ENCODE results near the gene FOXO1.

Gene FOXO1

DNA sequence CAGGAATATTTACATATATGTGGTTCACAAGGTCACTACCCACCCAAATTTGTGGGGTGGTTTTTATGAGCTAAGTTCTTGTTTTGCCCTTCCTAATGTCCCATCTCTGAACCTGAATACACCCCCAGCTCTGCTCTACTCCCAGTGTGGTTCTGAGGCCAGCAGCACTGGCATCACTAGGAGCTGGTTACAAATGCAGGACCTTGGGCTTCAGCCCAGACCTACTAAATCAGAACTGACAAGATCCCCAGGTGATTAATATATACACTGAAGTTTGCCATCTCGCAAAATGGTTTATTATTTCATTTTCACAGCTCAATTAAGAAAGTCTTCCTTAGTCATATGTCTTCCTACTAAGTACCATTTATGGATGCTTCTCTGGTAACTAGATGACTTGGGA is 67.9 kb downstream of the FOXO1 start:
- TF ChIP-seq POLR2A (IDR thresholded peaks at IDR 0.05; ENCODE audit: low read length) = no peak
- TF ChIP-seq GATA1 (IDR thresholded peaks at IDR 0.05; ENCODE audit: low read depth, low read length) = no peak
- no peak for DNase-seq

DNA sequence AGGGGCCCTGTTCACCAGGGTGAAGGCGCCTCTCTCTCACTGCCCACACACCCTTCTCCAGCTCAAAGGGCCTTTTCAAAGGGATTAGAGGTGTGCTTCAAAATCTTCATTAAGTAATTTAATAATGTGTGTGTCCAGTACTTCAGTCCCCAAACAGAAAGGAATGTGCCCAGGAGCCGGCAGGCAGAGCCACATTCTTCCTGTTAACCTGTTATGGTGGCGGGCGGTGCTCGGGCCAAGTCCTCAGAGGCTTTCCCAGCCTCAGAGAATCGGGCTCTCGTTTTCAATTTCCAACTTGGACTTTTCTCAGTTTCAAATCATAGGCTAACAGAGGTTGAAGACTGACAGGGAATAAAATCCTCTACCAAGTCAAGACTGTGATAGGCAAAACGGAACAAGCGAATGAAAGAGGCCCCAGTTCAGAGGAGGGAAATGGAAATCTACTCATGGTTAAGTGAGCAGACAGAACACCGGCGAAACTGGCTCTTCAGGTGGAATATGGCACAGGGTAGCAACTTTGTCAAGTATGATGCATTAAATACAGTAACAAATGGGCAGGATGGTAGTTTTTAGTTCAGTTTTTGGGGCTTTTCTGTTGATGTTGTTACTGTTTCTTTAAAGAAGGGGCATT is 68.6 kb downstream of the FOXO1 start:
- DNase-seq = no peak
- TF ChIP-seq POLR2A (IDR thresholded peaks at IDR 0.05; ENCODE audit: low read length) = no peak
- TF ChIP-seq GATA1 (IDR thresholded peaks at IDR 0.05; ENCODE audit: low read depth, low read length) = no peak

DNA sequence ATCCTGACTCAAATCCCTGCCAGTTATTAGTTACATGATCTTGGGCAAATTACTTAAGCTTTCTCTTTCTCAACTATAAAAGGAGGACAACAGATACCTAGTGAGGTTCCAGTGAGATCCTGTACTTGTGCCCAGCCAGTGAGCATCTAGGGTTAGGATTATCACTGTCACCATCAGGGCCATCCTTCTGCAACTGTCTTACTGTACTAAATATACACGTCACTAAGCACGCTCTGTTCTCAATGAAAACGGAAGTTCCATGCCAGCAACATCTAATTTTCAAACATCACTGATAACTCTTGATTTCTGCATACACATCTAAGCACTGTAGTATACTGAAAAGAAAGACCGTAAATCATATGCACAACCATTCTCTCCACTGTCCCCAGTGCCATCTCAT is 70.0 kb downstream of the FOXO1 start:
- TF ChIP-seq GATA1 (IDR thresholded peaks at IDR 0.05; ENCODE audit: low read depth, low read length) = no peak
- no peak for TF ChIP-seq POLR2A (IDR thresholded peaks at IDR 0.05; ENCODE audit: low read length)
- no peak for DNase-seq

DNA sequence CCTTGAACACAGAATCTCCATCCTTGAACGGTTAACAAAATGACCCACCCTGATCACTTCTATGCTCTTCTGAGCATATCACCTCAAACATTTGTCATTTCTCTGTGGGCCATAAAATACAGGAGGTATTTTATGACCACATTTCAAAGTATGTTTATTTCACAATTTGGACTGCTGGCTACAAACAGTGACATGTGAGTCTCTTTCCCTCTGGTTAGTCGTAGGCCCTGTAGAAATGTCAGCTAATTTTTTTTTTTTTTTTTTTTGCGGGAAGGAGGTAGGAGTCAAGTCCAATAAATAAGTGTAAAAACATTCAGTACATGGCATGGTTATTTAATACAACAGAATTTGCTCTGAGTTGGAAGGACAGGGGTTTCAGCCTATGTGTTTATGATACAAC is 70.7 kb downstream of the FOXO1 start:
- no peak for DNase-seq
- TF ChIP-seq POLR2A (IDR thresholded peaks at IDR 0.05; ENCODE audit: low read length) (no peak), GATA1 (IDR thresholded peaks at IDR 0.05; ENCODE audit: low read depth, low read length) (no peak)

DNA sequence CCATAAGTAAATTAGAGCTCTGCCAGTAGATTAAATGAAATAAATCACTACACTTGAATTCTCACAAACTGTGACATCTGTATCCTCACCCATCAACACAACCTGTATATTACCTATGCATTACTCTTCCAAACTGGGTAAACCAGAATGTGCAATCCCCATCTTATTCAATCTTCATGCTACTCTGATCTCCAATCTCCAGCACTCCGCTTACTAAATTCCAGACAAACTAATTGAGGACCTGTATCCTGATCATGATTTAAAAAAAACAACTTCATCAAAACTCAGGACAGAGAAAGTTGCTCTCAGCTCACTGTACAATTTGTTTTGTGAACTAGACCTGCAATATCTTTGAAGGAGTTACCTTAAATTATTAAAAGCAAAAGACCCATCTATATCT is 74.4 kb downstream of the FOXO1 start:
- no peak for TF ChIP-seq GATA1 (IDR thresholded peaks at IDR 0.05; ENCODE audit: low read depth, low read length)
- no peak for TF ChIP-seq POLR2A (IDR thresholded peaks at IDR 0.05; ENCODE audit: low read length)
- DNase-seq = no peak

DNA sequence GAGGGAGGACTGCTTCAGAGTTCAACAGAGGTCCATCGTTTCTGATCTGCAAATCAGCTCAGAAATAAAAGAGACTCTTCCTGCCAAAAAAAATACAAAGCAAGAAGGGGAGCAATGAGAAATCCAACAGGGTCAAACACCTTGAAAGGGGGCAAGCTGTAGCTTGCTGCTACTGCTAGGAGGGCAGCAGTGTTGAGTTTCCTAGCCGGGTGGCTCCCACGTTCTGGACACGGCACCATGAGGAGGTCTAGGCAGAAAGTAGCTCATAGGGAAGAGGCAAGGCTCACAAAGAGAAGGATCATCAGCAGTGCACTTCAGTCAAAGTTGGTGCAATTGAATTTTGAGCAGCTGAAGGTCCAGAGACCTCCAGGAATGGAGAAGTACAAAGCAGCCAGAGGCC is 75.3 kb downstream of the FOXO1 start:
- TF ChIP-seq POLR2A (IDR thresholded peaks at IDR 0.05; ENCODE audit: low read length) (no peak), GATA1 (IDR thresholded peaks at IDR 0.05; ENCODE audit: low read depth, low read length) (no peak)

DNA sequence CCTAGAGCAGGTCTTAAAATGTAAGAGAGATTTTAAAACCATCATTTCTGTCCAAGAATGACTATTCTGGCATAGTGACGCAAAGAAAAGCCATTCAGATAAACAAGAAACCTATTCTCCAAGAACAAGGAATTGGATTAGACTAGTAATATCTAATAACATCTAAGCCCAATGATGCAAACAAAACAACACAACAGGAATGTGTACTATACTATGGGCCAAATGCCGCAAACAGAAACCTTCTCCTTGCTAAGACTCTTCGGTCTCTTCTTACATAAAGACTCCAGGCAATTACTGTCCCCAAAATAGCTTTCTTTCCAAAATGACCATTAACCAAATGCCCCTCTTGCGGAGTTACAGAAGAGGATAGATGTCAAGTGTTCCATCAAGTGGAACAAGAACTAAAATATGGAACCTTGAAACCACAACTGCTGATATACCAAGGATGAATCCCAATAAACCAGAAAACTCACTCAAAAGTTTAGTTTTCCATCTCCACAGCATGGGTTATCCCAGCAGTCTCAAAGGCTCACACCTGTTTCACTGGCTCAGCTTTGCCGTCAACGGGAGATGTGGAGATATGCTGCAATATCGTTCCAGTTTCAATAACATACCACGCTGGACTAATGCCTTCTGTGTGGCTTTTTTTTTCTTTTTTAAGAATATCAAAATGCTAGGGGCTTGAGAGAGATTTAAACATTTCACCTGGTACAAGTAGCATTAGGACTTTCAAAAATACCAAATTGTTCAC is 76.2 kb downstream of the FOXO1 start:
- DNase-seq = no peak
- TF ChIP-seq GATA1 (IDR thresholded peaks at IDR 0.05; ENCODE audit: low read depth, low read length) (no peak), POLR2A (IDR thresholded peaks at IDR 0.05; ENCODE audit: low read length) (no peak)

More for the DNA sequence above, 75.3 kb downstream of the FOXO1 start:
- no peak for DNase-seq

DNA sequence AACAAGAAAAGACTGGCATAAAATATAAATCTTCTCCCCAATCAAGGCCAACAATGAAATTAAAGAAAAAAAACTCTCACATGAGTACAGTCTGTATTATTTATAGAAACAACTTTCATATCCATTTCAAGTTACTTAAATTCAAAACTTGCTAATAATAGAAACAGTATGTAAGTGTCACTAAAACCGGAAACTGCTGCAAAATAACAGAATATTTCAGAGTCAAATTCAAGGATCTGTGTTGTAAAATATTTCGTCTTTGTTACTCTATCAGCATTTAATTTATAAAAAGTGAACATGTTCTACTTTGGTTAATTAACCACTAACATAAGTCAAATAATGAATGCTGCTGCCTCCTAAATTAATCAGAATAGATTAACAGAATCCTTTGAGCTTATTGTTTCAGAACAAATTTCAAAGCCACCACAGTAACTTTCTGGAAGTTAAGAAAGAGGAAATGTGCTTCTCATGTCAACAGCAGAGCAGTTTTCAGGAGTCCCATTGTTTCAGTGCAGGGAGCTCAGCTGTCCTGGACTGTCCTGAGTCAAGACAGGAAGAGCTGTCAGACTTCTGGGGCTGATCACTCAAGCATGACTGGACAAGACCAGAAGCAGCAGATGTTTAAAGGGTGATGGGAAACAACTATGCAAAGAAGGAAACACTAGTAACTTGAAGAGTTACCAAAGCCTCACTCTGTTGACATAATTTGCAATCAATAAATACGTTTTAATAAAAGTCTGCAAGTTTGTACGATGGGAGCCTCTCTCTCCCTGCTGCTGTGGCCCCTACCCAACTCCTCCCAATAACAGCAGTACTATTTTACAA is 76.9 kb downstream of the FOXO1 start:
- no peak for TF ChIP-seq GATA1 (IDR thresholded peaks at IDR 0.05; ENCODE audit: low read depth, low read length)
- TF ChIP-seq POLR2A (IDR thresholded peaks at IDR 0.05; ENCODE audit: low read length) = no peak
- DNase-seq = no peak

DNA sequence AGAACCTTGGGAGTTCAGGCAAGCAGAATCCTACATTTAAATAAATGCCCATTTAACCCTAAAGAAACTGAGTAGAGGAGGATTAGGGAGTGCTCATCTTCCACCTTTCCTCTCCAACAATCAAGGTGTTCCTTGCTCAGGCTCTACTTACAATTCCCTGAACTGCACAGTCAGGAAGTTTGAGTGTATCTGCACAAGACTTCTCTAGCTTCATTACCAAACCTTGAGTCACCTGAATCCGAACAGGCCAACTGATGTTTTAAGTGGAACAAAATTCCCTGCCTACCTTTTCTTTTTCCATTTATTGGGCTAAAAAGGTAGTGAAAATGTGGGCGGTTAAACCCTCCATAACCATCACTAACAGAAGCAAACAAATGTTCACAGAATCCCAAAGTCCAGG is 78.3 kb downstream of the FOXO1 start:
- DNase-seq = no peak
- TF ChIP-seq GATA1 (IDR thresholded peaks at IDR 0.05; ENCODE audit: low read depth, low read length) = no peak

DNA sequence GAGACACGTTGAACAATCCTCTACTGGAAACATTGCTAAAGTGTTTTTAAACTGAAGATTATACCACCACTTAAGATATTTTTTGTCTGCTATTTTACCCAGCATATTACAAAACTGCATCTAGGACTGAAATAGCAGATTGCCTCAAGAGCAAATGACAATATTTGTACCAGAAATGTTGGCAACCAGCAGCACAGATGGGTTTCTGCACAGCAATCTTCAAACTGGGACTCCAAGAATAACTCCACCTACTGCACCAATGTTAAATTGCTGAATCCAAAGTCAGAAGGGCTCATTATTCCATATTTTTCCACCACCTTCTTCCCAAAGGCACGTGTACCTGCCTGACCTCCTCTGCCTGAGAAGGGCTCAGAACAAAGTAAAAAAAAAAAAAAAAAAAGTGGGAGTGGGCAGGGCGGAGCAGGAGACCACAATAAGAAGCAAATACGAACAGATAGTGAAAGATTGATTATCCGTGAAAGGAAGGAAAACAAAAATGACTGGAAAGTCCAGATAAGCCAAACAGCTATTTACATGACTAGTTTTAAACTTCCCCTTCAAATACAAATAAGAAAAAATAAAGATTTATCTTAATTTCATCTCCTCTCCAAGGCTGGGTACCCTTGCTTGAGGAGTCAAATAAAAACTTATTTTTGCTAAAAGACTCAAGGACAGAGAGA is 79.4 kb downstream of the FOXO1 start:
- TF ChIP-seq GATA1 (IDR thresholded peaks at IDR 0.05; ENCODE audit: low read depth, low read length) = no peak
- no peak for TF ChIP-seq POLR2A (IDR thresholded peaks at IDR 0.05; ENCODE audit: low read length)
- DNase-seq = no peak

DNA sequence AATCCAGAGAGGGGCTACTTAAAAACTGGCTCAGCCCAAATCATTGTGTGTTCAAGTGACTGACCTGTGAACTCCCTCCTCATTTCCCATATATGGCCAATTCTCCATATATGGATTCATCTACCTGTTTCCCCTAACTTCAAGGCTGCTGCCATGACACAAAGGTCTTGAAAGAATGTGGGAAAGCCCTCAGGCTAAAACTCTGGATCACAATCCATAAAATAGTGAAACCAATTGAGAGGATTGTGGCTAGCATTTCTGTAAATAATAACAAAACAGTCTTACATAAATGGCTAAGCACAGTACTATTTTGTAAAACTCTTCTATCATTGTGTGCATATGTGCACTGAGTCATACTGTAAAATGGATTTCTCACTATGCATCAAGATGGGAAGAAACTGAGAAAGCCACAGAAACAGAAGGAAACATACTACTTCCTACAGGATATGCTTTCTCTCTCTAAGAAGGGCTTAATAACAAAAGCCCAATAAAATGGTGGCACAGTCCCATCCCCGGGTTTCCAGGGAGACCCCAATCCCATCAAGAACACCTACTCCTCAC is 80.5 kb downstream of the FOXO1 start:
- no peak for DNase-seq
- no peak for TF ChIP-seq GATA1 (IDR thresholded peaks at IDR 0.05; ENCODE audit: low read depth, low read length)
- TF ChIP-seq POLR2A (IDR thresholded peaks at IDR 0.05; ENCODE audit: low read length) = no peak

DNA sequence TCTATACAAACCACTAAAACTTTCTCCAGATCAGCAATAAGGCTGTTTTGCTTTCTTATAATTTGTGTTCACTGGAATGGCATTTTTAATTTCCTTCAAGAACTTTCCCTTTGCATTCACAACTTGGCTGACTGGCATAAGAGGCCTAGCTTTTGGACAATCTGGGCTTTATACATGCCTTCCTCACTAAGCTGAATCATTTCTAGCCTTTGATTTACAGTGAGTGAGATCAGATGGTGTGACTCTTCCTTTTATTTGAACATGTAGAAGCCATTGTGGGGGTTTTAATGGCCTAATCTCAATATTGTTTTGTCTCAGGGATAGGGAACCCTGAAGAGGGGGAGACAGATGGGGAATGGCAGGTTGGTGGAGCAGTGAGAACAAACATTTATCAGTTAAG is 82.7 kb downstream of the FOXO1 start:
- DNase-seq = no peak
- TF ChIP-seq POLR2A (IDR thresholded peaks at IDR 0.05; ENCODE audit: low read length) (no peak), GATA1 (IDR thresholded peaks at IDR 0.05; ENCODE audit: low read depth, low read length) (no peak)

DNA sequence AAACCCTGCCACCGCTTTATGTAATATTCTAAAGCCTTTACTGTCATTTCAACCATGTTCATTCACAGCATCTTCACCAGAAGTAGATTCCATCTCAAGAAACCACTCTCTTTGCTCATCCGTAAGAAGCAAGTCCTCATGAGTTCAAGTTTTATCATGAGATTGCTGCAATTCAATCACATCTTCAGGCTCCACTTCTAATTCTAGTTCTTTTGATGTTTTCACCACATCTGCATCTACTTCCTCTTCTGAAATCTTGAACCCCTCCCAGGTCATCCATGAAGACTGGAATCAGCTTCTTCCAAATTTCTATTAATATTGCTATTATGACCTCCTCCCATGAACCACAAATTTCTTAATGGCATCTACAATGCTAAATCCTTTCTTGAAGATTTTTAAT is 83.9 kb downstream of the FOXO1 start:
- no peak for DNase-seq
- TF ChIP-seq GATA1 (IDR thresholded peaks at IDR 0.05; ENCODE audit: low read depth, low read length) (no peak), POLR2A (IDR thresholded peaks at IDR 0.05; ENCODE audit: low read length) (no peak)

DNA sequence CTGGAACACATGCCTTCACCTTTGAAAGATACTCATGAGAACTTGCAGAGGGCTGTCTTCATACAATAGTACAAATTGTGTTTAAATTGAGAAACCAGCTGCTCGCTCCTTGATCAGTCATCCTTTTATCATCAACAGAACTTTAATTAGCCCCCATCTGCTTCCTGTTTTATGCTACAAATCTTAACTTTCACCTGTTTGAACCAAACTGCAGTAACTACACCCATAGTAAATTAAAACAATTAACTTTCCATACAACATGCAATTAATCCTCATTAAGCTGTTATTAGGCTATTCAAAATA is 85.2 kb downstream of the FOXO1 start:
- no peak for DNase-seq
- TF ChIP-seq POLR2A (IDR thresholded peaks at IDR 0.05; ENCODE audit: low read length) = no peak
- no peak for TF ChIP-seq GATA1 (IDR thresholded peaks at IDR 0.05; ENCODE audit: low read depth, low read length)
